GM12864 (cell line): ENCODE measurements around the gene ATXN7.

Experiments
- DNase-seq: peaks from one replicate; pipeline ENCODE4 v3.0.0-alpha.2; 2011; ENCODE audit warnings: low read depth
- H3K4me3 ChIP-seq: 2 replicates; pipeline ENCODE4 v1.5.1; 2011; ENCODE audit warnings: mild to moderate bottlenecking, low read depth, low read length, control low read depth
- CTCF ChIP-seq: IDR thresholded peaks from 2 replicates; pipeline ENCODE4 v1.5.1; 2011; ENCODE audit warnings: low read depth, mild to moderate bottlenecking, moderate library complexity, low read length, control low read depth, inconsistent platforms; ENCODE audit errors: missing control alignments

Gene ATXN7

GRCh38 chr3:63945558-63946096 is 82.0 kb downstream of the ATXN7 start:
- no peak for TF ChIP-seq CTCF
- H3K4me3 ChIP-seq, result no peak overlapping the region
- DNase-seq, result no peak

GRCh38 chr3:63946753-63947152 is 83.1 kb downstream of the ATXN7 start:
- DNase-seq, result no peak
- TF ChIP-seq CTCF, result no peak
- H3K4me3 ChIP-seq, result no peak overlapping the region

GRCh38 chr3:63947594-63947993 is 83.9 kb downstream of the ATXN7 start:
- no peak for DNase-seq
- no peak for TF ChIP-seq CTCF
- no peak overlapping the region for H3K4me3 ChIP-seq

DNA sequence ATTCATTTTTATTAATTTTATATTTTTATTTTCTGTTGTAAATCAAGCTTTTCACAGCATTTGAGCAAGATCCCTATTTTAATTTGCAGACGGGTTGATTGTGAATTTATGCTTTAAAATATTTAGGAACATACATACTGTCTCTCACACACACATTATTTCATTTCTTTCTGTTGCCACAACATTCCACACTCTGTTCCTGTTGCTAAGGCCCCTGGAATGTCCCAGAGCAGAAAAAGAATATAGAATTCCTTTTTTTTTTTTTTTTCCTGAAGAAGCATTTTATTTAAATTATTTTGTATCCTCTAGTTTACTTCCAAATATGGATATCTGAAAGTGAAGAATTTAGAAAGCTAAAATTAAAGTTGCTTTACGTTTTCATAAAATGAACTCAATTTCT is 85.3 kb downstream of the ATXN7 start:
- no peak overlapping the region for H3K4me3 ChIP-seq
- no peak for DNase-seq
- no peak for TF ChIP-seq CTCF

GRCh38 chr3:63950698-63951097 is 87.0 kb downstream of the ATXN7 start:
- no peak overlapping the region for H3K4me3 ChIP-seq
- no peak for DNase-seq

GRCh38 chr3:63951492-63952247 is 88.0 kb downstream of the ATXN7 start:
- TF ChIP-seq CTCF, result no peak
- H3K4me3 ChIP-seq, result no peak overlapping the region
- DNase-seq, result no peak

More at GRCh38 chr3:63950698-63951097, 87.0 kb downstream of the ATXN7 start:
- no peak for TF ChIP-seq CTCF

- no peak for DNase-seq
Observed at GRCh38 chr3:63952248-63952594, 88.6 kb downstream of the ATXN7 start.

More at GRCh38 chr3:63952248-63952594, 88.6 kb downstream of the ATXN7 start:
- no peak overlapping the region for H3K4me3 ChIP-seq
- TF ChIP-seq CTCF, result no peak
